ENCODE results near the gene LPAR3.

The LPAR3 gene

GRCh38 chr1:84773195-84773594, 119.8 kb downstream of the LPAR3 start:
- no peak for DNase-seq

GRCh38 chr1:84772428-84772943, 120.5 kb downstream of the LPAR3 start:
- DNase-seq, result peak; percentile 55

- no peak for DNase-seq
Observed at GRCh38 chr1:84771895-84772294, 121.1 kb downstream of the LPAR3 start.

- no peak for DNase-seq
Observed at GRCh38 chr1:84770481-84770880, 122.5 kb downstream of the LPAR3 start.

GRCh38 chr1:84769636-84770035, 123.4 kb downstream of the LPAR3 start:
- no peak for DNase-seq

GRCh38 chr1:84768634-84769033, 124.4 kb downstream of the LPAR3 start:
- no peak for DNase-seq

GRCh38 chr1:84763912-84764680, 128.9 kb downstream of the LPAR3 start:
- no peak for DNase-seq

- DNase-seq, result no peak
Observed at GRCh38 chr1:84762664-84763063, 130.3 kb downstream of the LPAR3 start.

All from stimulated activated CD4-positive, alpha-beta T cell treated with anti-CD3 and anti-CD28 coated beads, Interleukin-12 subunit alpha, Interleukin-12 subunit beta, amount 100 ng/mL, for 4 hours (primary cell).